ENCODE data around the gene LY86. TPM values are rescaled to one million over a fixed set of nuclear protein-coding genes. Genes with fewer than 3 reads are reported as not detected.

Gene LY86
- total RNA-seq, result not detected in 2 replicates

GRCh38 chr6:6588064-6588923 lies at the start of gene LY86:
Gene LY86, plus strand, starts transcription at chr6:6588720. Its CDS starts 15 bp downstream, at chr6:6588735.

All from vein endothelial cell (primary cell).